ENCODE data around the gene RAC3. TPM values are rescaled to one million over a fixed set of nuclear protein-coding genes. Genes with fewer than 3 reads are reported as not detected.

The RAC3 gene
- total RNA-seq, 1 experiment from 2014 or later: 24.8 TPM

DNA sequence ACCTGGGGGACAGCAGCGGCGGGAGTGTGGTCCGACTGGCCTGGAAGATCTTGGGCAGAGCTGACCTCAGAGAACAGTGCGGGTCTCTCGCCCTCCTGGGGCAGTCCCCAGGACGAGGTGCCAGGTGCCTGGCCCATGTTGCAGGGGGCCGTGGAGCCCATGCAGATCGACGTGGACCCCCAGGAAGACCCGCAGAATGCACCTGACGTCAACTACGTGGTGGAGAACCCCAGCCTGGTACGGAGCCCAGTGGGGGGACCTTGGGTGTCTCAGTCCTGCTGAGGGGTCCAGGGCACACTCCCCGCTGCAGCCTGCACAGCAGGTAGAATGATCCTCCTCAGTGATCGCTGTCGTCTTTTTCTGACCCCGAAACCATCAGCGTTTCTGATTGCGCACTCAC lies 21.7 kb downstream of the RAC3 start:
- H3K36me3 ChIP-seq (ENCODE audit: insufficient read depth, low read length, poor library complexity, severe bottlenecking): peaks cover 56% of the 10 kb centered on the region

DNA sequence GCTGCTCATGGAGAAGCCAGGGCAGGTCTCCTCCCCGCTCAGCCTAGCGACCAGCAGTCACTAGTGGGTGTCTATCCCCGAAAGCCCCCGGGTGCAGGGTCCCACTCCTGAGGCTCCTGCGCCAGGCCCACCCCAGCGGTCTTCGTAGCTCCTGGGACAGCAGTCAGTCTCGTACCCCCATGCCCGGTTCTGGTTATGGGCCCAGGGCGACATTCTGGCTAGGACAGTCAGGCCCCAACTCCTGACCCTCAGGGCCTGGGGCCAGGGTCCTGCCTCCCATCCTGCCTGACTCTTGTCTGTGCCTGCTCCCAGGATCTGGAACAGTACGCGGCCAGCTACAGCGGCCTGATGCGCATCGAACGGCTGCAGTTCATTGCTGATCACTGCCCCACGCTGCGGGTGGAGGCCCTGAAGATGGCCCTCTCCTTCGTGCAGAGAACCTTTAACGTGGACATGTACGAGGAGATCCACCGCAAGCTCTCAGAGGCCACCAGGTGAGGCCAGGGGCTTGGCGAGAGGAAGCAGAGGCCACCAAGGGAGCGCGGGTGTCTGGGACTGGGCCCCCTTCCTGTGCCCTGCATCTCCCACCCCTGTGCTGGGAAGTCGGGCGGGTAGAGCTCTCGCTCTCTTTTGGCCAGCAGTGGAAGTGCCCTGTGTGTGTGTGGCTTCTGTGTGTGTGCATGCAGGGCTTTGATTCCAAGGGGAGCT lies 22.2 kb downstream of the RAC3 start:
- H3K27me3 ChIP-seq (replicated peaks; ENCODE audit: insufficient read depth, low read depth, low read length, poor library complexity): no peaks in the 10 kb centered on the region
- intact Hi-C loops (cut with micrococcal nuclease; ENCODE audit: unreplicated experiment): no loop called here
- DNase-seq (ENCODE audit: low spot score): no peak
- H3K4me1 ChIP-seq (ENCODE audit: insufficient read depth, low read length, poor library complexity, severe bottlenecking): peaks cover 9% of the 10 kb centered on the region
- ChIA-PET POLR2A (ENCODE audit: low non-redundant PET) (no interaction called here), CTCF (interaction anchor here (0.8 kb wide), 1 partner anchor 16 kb away, joined by 5 read pairs; the partner anchor contains the start of gene DCXR)
- peaks cover 55% of the 10 kb centered on the region for H3K36me3 ChIP-seq (ENCODE audit: insufficient read depth, low read length, poor library complexity, severe bottlenecking)
- no peak overlapping the region for H3K4me3 ChIP-seq (ENCODE audit: low read depth, low read length, poor library complexity, severe bottlenecking)
- H3K9me3 ChIP-seq (ENCODE audit: low read depth, low read length, poor library complexity, severe bottlenecking): no peaks in the 10 kb centered on the region
- BruUV-seq (replicated peaks): TSS peak; percentile 14
- no peak overlapping the region for H3K27ac ChIP-seq (ENCODE audit: low read depth, low read length, poor library complexity, severe bottlenecking)
- TF ChIP-seq EZH2 (IDR thresholded peaks at IDR 0.05; ENCODE audit: borderline replicate concordance, low read depth, low read length, poor library complexity, severe bottlenecking): no peak
- TF ChIP-seq, protein P1, sequence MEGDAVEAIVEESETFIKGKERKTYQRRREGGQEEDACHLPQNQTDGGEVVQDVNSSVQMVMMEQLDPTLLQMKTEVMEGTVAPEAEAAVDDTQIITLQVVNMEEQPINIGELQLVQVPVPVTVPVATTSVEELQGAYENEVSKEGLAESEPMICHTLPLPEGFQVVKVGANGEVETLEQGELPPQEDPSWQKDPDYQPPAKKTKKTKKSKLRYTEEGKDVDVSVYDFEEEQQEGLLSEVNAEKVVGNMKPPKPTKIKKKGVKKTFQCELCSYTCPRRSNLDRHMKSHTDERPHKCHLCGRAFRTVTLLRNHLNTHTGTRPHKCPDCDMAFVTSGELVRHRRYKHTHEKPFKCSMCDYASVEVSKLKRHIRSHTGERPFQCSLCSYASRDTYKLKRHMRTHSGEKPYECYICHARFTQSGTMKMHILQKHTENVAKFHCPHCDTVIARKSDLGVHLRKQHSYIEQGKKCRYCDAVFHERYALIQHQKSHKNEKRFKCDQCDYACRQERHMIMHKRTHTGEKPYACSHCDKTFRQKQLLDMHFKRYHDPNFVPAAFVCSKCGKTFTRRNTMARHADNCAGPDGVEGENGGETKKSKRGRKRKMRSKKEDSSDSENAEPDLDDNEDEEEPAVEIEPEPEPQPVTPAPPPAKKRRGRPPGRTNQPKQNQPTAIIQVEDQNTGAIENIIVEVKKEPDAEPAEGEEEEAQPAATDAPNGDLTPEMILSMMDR (conservative IDR thresholded peaks at IDR 0.05; ENCODE audit: low read depth, low read length): no peak

More for the DNA sequence above, 21.7 kb downstream of the RAC3 start:
- H3K27ac ChIP-seq (ENCODE audit: low read depth, low read length, poor library complexity, severe bottlenecking): peak overlapping the region; percentile 73
- TF ChIP-seq EZH2 (IDR thresholded peaks at IDR 0.05; ENCODE audit: borderline replicate concordance, low read depth, low read length, poor library complexity, severe bottlenecking): no peak
- TF ChIP-seq, protein P1 (conservative IDR thresholded peaks at IDR 0.05; ENCODE audit: low read depth, low read length): no peak
- no TSS peak for BruUV-seq (replicated peaks)
- intact Hi-C loops (cut with micrococcal nuclease; ENCODE audit: unreplicated experiment): no loop called here
- POLR2A ChIA-PET (ENCODE audit: low non-redundant PET): no interaction called here
- CTCF ChIA-PET: interaction anchor here (0.8 kb wide), 1 partner anchor 15 kb away, joined by 5 read pairs; the partner anchor contains the start of gene DCXR
- H3K4me3 ChIP-seq (ENCODE audit: low read depth, low read length, poor library complexity, severe bottlenecking): peak overlapping the region; percentile 96
- H3K9me3 ChIP-seq (ENCODE audit: low read depth, low read length, poor library complexity, severe bottlenecking): no peaks in the 10 kb centered on the region
- no peaks in the 10 kb centered on the region for H3K27me3 ChIP-seq (replicated peaks; ENCODE audit: insufficient read depth, low read depth, low read length, poor library complexity)
- no peak for DNase-seq (ENCODE audit: low spot score)
- peaks cover 9% of the 10 kb centered on the region for H3K4me1 ChIP-seq (ENCODE audit: insufficient read depth, low read length, poor library complexity, severe bottlenecking)

DNA sequence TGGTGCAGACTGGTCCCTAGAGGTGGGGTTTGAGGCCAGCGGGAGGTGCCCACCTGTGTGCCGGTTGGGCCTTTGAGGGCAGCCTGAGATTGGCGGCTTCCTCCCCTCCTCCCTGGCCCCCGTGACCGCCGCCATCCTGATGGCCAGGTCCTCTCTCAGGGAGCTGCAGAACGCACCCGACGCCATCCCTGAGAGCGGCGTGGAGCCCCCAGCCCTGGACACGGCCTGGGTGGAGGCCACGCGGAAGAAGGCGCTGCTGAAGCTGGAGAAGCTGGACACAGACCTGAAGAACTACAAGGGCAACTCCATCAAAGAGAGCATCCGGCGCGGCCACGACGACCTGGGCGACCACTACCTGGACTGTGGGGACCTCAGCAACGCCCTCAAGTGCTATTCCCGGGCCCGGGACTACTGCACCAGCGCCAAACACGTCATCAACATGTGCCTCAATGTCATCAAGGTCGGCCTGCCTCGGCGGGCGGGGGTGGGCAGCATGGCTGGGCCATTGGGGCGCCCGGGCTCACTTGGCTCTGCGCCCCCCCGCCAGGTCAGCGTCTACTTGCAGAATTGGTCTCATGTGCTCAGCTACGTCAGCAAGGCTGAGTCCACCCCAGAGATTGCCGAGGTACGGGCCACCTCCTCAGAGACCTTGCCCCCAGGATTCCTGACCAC lies 23.0 kb downstream of the RAC3 start:
- BruUV-seq (replicated peaks): no TSS peak
- H3K27me3 ChIP-seq (replicated peaks; ENCODE audit: insufficient read depth, low read depth, low read length, poor library complexity): no peaks in the 10 kb centered on the region
- CTCF ChIA-PET: no interaction called here
- H3K4me3 ChIP-seq (ENCODE audit: low read depth, low read length, poor library complexity, severe bottlenecking): no peak overlapping the region
- peaks cover 9% of the 10 kb centered on the region for H3K4me1 ChIP-seq (ENCODE audit: insufficient read depth, low read length, poor library complexity, severe bottlenecking)
- H3K9me3 ChIP-seq (ENCODE audit: low read depth, low read length, poor library complexity, severe bottlenecking): no peaks in the 10 kb centered on the region
- intact Hi-C loops (cut with micrococcal nuclease; ENCODE audit: unreplicated experiment): no loop called here
- POLR2A ChIA-PET (ENCODE audit: low non-redundant PET): no interaction called here
- H3K36me3 ChIP-seq (ENCODE audit: insufficient read depth, low read length, poor library complexity, severe bottlenecking): peaks cover 55% of the 10 kb centered on the region
- DNase-seq (ENCODE audit: low spot score): no peak
- TF ChIP-seq EZH2 (IDR thresholded peaks at IDR 0.05; ENCODE audit: borderline replicate concordance, low read depth, low read length, poor library complexity, severe bottlenecking): no peak
- TF ChIP-seq, protein P1 (conservative IDR thresholded peaks at IDR 0.05; ENCODE audit: low read depth, low read length): no peak
- no peak overlapping the region for H3K27ac ChIP-seq (ENCODE audit: low read depth, low read length, poor library complexity, severe bottlenecking)
